Activated CD4-positive, alpha-beta T cell treated with anti-CD3 and anti-CD28 coated beads for 4 hours (primary cell): Measurements from ENCODE around the gene TASOR2.

Experiments used
- DNase-seq, 2 donors: peaks; one replicate each; pipeline ENCODE4 v3.0.0-alpha.2; 2020

TASOR2 gene

DNA sequence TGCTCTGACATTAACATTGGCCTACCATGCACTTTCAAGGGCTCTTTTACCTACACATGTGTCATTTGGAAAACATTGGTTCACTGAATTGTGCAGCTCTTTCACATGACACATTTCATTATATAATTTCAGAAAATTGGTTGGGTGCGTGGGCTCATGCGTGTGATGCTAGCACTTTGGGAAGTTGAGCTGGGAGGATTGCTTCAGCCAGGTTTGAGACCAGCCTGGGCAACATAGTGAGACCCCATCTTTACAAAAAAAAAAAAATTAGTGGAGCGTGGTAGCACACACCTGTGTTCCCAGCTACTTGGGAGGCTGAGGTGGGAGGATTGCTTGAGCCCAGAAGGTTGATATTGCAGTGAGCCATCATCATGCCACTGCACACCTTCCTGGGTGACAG is 3.9 kb downstream of the TASOR2 start:
- no peak for DNase-seq

- DNase-seq, result no peak
These were observed 7.1 kb downstream of the TASOR2 start for GRCh38 chr10:5691786-5692185.

DNA sequence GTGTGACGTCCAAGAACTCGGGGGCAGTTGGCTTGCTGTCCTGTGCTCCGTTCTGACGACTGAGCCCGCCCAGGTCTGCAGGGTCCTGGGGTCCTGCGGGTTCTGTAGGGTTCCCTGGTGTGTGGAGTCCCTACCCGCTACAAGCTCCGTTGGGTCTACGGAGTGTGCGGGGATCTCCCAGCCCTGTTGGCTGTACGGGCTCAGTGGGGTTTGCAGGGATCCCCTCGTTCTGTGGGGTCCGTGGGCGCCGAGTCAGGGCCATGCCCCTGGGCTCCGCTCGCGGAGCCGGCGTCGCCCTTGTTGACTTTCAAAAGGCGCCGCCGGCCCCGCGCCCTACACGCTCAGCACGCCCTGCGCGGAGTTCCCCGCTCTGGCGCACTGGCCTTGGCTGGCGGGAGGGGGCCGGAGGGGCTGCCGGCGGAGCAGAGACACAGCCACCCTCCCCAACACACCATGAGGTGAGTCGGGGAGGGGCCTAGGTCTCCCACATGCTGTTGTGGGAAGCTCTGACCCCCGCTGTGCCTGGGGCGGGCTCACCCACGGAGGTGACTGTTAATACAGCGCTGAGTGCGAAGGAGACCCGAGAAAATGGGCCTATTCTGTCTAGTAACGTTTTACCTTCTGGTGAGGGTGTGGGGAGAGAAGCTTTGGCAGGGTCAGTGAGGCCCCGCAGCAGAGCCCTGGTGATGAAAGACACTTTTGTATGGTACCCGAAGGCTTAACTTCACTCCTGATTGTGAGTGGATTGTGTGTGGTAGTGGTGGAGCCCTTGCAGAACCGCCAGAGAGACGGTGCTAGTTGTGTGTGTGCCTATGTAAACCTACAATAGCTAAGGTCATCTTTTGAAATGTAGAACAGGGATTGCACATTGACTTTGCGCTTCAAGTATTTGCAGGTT is 8.1 kb downstream of the TASOR2 start:
- peak; percentile 60 to 72 for DNase-seq

DNA sequence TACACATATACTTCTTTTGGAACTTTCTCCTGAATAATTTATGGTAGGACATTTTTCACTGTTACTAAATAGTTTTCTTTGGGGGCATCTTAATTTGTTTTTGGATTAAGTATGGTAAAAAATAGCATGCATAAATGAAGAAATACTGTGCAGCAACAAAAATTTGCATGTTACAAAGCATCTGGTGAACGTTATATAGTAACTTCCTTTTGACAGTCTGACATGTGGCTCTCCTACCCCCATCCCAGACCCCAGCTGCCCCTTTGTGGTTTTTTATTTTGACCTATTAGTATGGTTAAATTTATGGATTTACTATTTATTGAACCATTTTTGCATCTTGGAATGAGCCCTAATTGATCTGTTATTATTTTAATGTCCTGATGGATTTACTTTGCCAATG is 9.9 kb downstream of the TASOR2 start:
- DNase-seq, result no peak

GRCh38 chr10:5697342-5697741 is 12.7 kb downstream of the TASOR2 start:
- no peak for DNase-seq

DNA sequence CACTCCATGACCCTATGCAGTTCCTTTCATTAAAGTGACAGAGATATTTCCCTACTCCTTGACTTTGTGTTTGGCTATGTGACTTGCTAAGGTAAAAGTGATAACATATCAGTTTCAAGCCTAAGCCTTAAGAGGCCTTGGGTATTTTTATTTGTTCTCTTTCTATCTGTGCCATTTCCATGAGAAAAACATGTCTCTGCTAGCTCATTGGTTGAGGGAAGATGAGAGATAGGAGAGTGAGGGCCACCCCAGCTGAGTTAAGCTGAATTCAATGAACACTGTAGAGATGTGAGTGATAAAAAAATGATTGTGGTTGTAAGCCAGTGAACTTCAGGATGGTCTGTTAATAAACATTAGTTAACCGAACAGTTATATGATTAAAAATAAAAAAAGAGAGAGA is 13.4 kb downstream of the TASOR2 start:
- DNase-seq, result no peak

GRCh38 chr10:5708356-5708755 is 23.7 kb downstream of the TASOR2 start:
- DNase-seq, result no peak

- no peak for DNase-seq
These were observed 25.2 kb downstream of the TASOR2 start for GRCh38 chr10:5709865-5710264.

DNA sequence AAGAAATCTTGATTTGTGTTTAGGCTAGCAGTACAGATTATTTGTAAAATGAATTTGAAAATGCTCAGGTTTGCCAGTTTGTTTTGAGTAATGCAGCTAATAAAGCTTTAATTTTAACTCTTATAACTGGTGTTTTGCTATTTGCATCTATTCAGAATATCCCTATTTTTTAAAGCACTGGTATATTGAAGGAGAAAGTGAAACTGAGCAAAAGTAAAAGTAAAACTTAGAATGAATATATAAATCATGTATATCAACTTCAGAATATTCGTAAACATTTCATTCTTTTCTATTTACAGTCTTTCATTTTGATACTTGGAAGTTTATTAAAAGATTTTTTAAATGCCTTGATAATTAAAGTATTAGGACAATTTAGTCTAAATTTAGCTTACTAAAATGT is 26.2 kb downstream of the TASOR2 start:
- no peak for DNase-seq

GRCh38 chr10:5711642-5712041 is 27.0 kb downstream of the TASOR2 start:
- DNase-seq, result no peak

- no peak for DNase-seq
These were observed 34.9 kb downstream of the TASOR2 start for GRCh38 chr10:5719546-5719945.

- DNase-seq, result no peak
These were observed 35.5 kb downstream of the TASOR2 start for GRCh38 chr10:5720182-5720581.

DNA sequence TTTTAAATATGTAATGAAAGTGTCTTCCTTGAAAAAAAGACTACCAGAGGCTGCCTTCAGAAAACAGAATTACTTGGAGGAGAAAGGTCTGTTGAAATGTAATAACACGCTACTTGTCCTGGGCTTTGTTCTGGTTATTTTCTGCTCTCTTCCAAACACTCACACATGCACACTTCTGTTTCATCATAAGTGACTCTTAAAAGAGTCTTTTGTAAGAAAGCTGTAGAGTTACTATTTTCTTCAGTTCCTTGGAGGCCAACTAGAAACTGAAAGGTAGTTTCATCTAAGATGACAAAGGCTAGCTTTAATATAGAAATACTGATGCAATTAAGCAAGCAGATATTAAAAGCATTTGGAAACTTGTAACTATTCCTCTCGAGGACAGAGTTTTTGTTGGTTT is 39.1 kb downstream of the TASOR2 start:
- no peak for DNase-seq

- DNase-seq, result no peak
These were observed 46.1 kb downstream of the TASOR2 start for GRCh38 chr10:5730766-5731165.

GRCh38 chr10:5731559-5731958 is 46.9 kb downstream of the TASOR2 start:
- DNase-seq, result no peak

- DNase-seq, result no peak
These were observed 47.5 kb downstream of the TASOR2 start for GRCh38 chr10:5732141-5732540.
